Activated naive CD8-positive, alpha-beta T cell treated with anti-CD3 and anti-CD28 coated beads, Interleukin-2, amount 10 ng/mL, durations not matched to agents 7 days and 5 days (primary cell): ENCODE measurements around the gene STXBP2. TPM values are rescaled to one million over a fixed set of nuclear protein-coding genes. Genes with fewer than 3 reads are reported as not detected.

Experiments used
- ATAC-seq: fragments of 150-1000 bp; cut with Tn5 transposase; one replicate; pipeline ENCODE4 v1.10.0; 2021; ENCODE audit warnings: low read depth, moderate library complexity
- POLR2A ChIA-PET: fragments of 350-600 bp; sonication (Branson Sonifier 250); formaldehyde crosslinking; loops from one replicate; lab custom pipeline; 2021; ENCODE audit warnings: antibody characterized with exemption; lab: Charles Lee
- DNase-seq: peaks from one replicate; pipeline ENCODE4 v3.0.0; 2021
- H3K27ac Mint-ChIP-seq: one replicate; pipeline ENCODE4 v1.8.0; 2022; ENCODE audit warnings: mild to moderate bottlenecking, mixed read lengths
- H3K27me3 Mint-ChIP-seq: one replicate; pipeline ENCODE4 v1.8.0; 2022; ENCODE audit warnings: mild to moderate bottlenecking, moderate library complexity, mixed read lengths
- H3K36me3 Mint-ChIP-seq: one replicate; pipeline ENCODE4 v1.8.0; 2021; ENCODE audit warnings: mild to moderate bottlenecking, mixed read lengths
- H3K4me1 Mint-ChIP-seq: one replicate; pipeline ENCODE4 v1.8.0; 2021; ENCODE audit warnings: mixed read lengths
- H3K4me3 Mint-ChIP-seq: one replicate; pipeline ENCODE4 v1.8.0; 2022; ENCODE audit warnings: mild to moderate bottlenecking, moderate library complexity, mixed read lengths
- H3K9me3 Mint-ChIP-seq: one replicate; pipeline ENCODE4 v1.8.0; 2021; ENCODE audit warnings: mixed read lengths
- total RNA-seq, 2 experiments: library from RNA; stranded (reverse); gene quantifications; one replicate each; pipeline ENCODE4 v1.2.3, GENCODE V29; 2021

STXBP2 gene
- 100 to 1,000 TPM; 170 to 189 TPM for total RNA-seq

GRCh38 chr19:7636691-7637373, at the start of gene STXBP2:
Gene STXBP2 (plus strand): TSS chr19:7637110. CDS start chr19:7637150, 40 bp downstream.
- peak within 1 kb of the TSS; percentile 86 for H3K4me3 Mint-ChIP-seq
- POLR2A ChIA-PET = interaction anchor here (1.0 to 2.2 kb wide), 8 partner anchors 7 to 114 kb away, joined by 4 to 11 read pairs (median 6); partner anchors contain the start of genes MCOLN1, PET100 and TRAPPC5
- peak; percentile 92 for ATAC-seq

GRCh38 chr19:7589822-7590221, 47.1 kb upstream of the STXBP2 start:
- Mint-ChIP-seq H3K36me3 (no peaks in the 10 kb centered on the region), H3K27ac (no peak overlapping the region), H3K4me1 (no peaks in the 10 kb centered on the region), H3K4me3 (no peak overlapping the region), H3K27me3 (peaks cover 14% of the 10 kb centered on the region), H3K9me3 (no peaks in the 10 kb centered on the region)
- ATAC-seq (no peak), DNase-seq (no peak)
- POLR2A ChIA-PET = no interaction called here

More at GRCh38 chr19:7636691-7637373, at the start of gene STXBP2:
- H3K36me3 Mint-ChIP-seq = peaks cover 12% of the 10 kb centered on the region
- no peaks in the 10 kb centered on the region for H3K9me3 Mint-ChIP-seq
- peak within 1 kb of the TSS; percentile 93 for H3K27ac Mint-ChIP-seq
- no peaks in the 10 kb centered on the region for H3K27me3 Mint-ChIP-seq
- DNase-seq = peak; percentile 97
- peaks cover 15% of the 10 kb centered on the region for H3K4me1 Mint-ChIP-seq

- no peak overlapping the region for H3K4me3 Mint-ChIP-seq
- no peak for ATAC-seq
- POLR2A ChIA-PET = no interaction called here
- no peak overlapping the region for H3K27ac Mint-ChIP-seq
- H3K9me3 Mint-ChIP-seq = no peaks in the 10 kb centered on the region
- no peak for DNase-seq
- H3K27me3 Mint-ChIP-seq = peaks cover 19% of the 10 kb centered on the region
- H3K4me1 Mint-ChIP-seq = peaks cover 2% of the 10 kb centered on the region
- H3K36me3 Mint-ChIP-seq = no peaks in the 10 kb centered on the region
Measured at GRCh38 chr19:7590256-7590655, 46.7 kb upstream of the STXBP2 start.

DNA sequence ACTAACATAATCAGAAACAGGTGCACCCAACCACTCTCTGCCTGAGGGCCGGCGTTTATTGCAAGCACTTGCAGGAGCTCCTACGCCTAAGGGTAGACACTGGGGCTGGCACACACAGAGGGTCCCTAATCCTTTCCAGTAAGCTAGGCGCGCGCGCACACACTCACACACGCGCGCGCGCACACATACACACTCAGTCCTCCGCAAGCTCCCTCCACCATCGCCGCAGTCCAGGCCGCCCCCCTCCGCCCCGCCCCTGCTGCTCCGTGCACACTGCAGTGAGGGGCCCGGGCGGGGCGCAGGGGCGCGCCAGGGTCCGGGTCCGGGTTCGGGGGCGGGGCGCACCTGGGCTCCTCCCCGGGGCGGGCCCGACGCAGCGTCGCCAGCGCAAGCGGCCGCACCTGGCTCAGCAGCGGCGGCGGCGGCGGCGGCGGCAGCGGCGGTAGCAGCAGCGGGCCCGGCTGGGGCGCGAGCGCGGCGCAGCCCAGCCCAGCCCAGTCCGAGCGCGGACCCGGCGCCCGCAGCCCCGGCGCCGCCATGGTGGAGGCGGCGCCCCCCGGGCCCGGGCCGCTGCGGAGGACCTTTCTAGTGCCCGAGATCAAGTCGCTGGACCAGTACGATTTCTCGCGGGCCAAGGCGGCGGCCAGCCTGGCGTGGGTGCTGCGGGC, 41.3 kb upstream of the STXBP2 start, which contains the start of gene CAMSAP3:
Gene CAMSAP3, plus strand, starts transcription at position 398 of the 668 bp plus-strand sequence. Its CDS starts 140 bp downstream, at position 538.
- H3K27me3 Mint-ChIP-seq = peaks cover 43% of the 10 kb centered on the region
- POLR2A ChIA-PET = interaction anchor here (0.7 kb wide), 1 partner anchor 40 kb away, joined by 4 read pairs; no protein-coding TSS in a partner anchor

GRCh38 chr19:7596211-7596937, 40.5 kb upstream of the STXBP2 start:
- Mint-ChIP-seq H3K27me3 (peaks cover 43% of the 10 kb centered on the region), H3K36me3 (no peaks in the 10 kb centered on the region), H3K4me1 (peaks cover 3% of the 10 kb centered on the region), H3K4me3 (peak overlapping the region; percentile 63), H3K9me3 (no peaks in the 10 kb centered on the region), H3K27ac (no peak overlapping the region)
- DNase-seq (no peak), ATAC-seq (no peak)
- POLR2A ChIA-PET = interaction anchor here (0.6 kb wide), 1 partner anchor 12 kb away, joined by 4 read pairs; no protein-coding TSS in a partner anchor

More for the DNA sequence above, 41.3 kb upstream of the STXBP2 start, which contains the start of gene CAMSAP3:
- ATAC-seq (peak; percentile 81), DNase-seq (peak; percentile 75)
- Mint-ChIP-seq H3K4me1 (peaks cover 3% of the 10 kb centered on the region), H3K36me3 (no peaks in the 10 kb centered on the region), H3K4me3 (peak within 1 kb of the TSS; percentile 63), H3K27ac (no peak within 1 kb of the TSS), H3K9me3 (no peaks in the 10 kb centered on the region)

GRCh38 chr19:7597689-7598088, 39.2 kb upstream of the STXBP2 start:
- DNase-seq (no peak), ATAC-seq (no peak)
- Mint-ChIP-seq H3K4me3 (no peak overlapping the region), H3K36me3 (no peaks in the 10 kb centered on the region), H3K27ac (no peak overlapping the region), H3K4me1 (peaks cover 5% of the 10 kb centered on the region), H3K27me3 (peaks cover 46% of the 10 kb centered on the region), H3K9me3 (no peaks in the 10 kb centered on the region)
- POLR2A ChIA-PET = no interaction called here

DNA sequence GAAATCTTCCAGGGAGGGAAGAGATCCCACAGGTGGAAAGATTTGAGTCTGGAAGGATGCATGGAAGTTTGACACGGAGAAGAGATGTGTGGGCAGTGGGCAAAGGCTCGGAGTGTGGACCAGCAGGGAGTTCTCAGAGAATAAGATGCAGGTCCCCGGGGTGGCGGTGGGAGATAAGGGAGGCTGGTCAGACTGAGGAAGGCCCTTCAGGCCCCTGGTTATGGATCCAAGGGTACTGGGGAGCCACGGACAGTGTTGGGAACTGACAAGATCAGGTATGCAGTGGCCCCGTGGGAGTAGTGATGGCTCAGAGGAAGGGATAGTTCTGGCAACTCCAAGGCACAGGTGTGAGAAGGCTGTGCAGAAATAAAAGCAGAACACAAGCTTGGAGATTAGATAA, 38.7 kb upstream of the STXBP2 start:
- Mint-ChIP-seq H3K27me3 (peaks cover 45% of the 10 kb centered on the region), H3K9me3 (no peaks in the 10 kb centered on the region), H3K27ac (no peak overlapping the region), H3K4me3 (no peak overlapping the region), H3K4me1 (peaks cover 5% of the 10 kb centered on the region), H3K36me3 (no peaks in the 10 kb centered on the region)
- POLR2A ChIA-PET = no interaction called here
- DNase-seq = no peak
- ATAC-seq = no peak

DNA sequence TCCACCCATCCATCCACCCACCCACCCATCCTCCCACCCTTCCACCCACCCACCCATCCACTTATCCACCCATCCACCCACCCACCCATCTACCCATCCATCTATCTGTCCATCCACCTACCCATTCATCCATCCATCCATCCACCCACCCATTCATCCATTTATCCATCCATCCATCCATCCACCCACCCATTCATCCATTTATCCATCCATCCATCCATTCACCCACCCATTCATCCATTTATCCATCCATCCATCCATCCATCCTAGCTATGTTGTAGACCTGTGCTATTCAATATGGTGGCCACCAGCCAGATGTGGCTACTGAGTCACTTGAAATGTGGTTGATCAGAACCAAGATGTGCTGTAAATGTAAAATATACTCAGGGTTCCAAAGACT, 36.2 kb upstream of the STXBP2 start:
- no peak for ATAC-seq
- Mint-ChIP-seq H3K9me3 (no peaks in the 10 kb centered on the region), H3K27me3 (peaks cover 25% of the 10 kb centered on the region), H3K4me3 (no peak overlapping the region), H3K36me3 (no peaks in the 10 kb centered on the region), H3K4me1 (peaks cover 3% of the 10 kb centered on the region), H3K27ac (no peak overlapping the region)
- no peak for DNase-seq
- POLR2A ChIA-PET = no interaction called here

DNA sequence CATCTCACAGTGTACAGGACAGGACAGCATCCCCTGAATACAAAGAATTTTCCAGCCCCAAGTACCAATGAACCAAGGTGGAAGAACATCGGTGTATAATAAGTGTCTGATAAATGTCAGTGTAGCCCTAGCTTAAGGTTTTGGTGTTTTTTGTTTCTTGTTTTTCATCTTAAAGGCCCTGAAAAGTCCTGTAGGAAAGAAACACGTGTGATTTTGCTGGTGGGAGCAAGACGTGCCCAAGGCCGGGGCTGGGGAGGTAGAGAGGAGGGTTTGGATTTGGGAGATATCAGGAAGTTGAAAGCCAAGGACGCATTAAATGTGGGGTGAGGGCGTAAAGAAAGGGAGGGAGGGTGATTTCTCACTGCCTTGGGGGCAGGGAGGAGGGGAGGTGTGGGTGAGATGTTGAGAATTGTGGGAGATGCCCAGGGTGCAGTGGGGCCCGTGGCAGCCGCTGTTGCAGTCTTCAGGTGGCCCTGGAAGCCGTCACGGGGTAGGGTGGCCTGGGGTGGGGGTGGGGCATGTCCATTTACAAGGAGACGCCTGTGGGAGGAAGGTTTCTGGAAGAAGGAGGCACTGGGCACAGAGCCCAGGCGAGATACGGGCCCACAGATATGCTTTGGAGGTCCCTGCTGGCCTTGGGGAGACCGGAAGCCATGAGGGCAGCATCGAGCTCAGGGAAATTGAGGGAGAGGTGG, 34.5 kb upstream of the STXBP2 start:
- H3K4me1 Mint-ChIP-seq = peaks cover 3% of the 10 kb centered on the region

GRCh38 chr19:7602935-7603497, 33.9 kb upstream of the STXBP2 start:
- Mint-ChIP-seq H3K4me1 (peaks cover 3% of the 10 kb centered on the region), H3K9me3 (no peaks in the 10 kb centered on the region), H3K36me3 (no peaks in the 10 kb centered on the region), H3K27me3 (peaks cover 8% of the 10 kb centered on the region), H3K27ac (no peak overlapping the region), H3K4me3 (no peak overlapping the region)
- ATAC-seq (no peak), DNase-seq (no peak)
- POLR2A ChIA-PET = interaction anchor here (0.6 to 0.9 kb wide), 2 partner anchors 11 to 27 kb away, joined by 3 read pairs; partner anchors contain the start of gene PET100

More for the DNA sequence above, 34.5 kb upstream of the STXBP2 start:
- DNase-seq (no peak), ATAC-seq (no peak)
- Mint-ChIP-seq H3K9me3 (no peaks in the 10 kb centered on the region), H3K4me3 (no peak overlapping the region), H3K36me3 (no peaks in the 10 kb centered on the region), H3K27me3 (peaks cover 14% of the 10 kb centered on the region), H3K27ac (no peak overlapping the region)
- POLR2A ChIA-PET = interaction anchor here (0.6 to 0.9 kb wide), 2 partner anchors 28 to 48 kb away, joined by 3 read pairs; partner anchors contain the start of gene PET100

- H3K27me3 Mint-ChIP-seq = peaks cover 3% of the 10 kb centered on the region
- POLR2A ChIA-PET = no interaction called here
- H3K4me3 Mint-ChIP-seq = no peak overlapping the region
- ATAC-seq (no peak), DNase-seq (no peak)
- H3K36me3 Mint-ChIP-seq = no peaks in the 10 kb centered on the region
- no peaks in the 10 kb centered on the region for H3K9me3 Mint-ChIP-seq
- H3K27ac Mint-ChIP-seq = no peak overlapping the region
- H3K4me1 Mint-ChIP-seq = peaks cover 3% of the 10 kb centered on the region
Measured at GRCh38 chr19:7603919-7604318, 33.0 kb upstream of the STXBP2 start.

- POLR2A ChIA-PET = no interaction called here
- Mint-ChIP-seq H3K36me3 (no peaks in the 10 kb centered on the region), H3K27me3 (peaks cover 3% of the 10 kb centered on the region), H3K4me1 (peaks cover 3% of the 10 kb centered on the region), H3K4me3 (no peak overlapping the region), H3K9me3 (no peaks in the 10 kb centered on the region), H3K27ac (no peak overlapping the region)
- DNase-seq (no peak), ATAC-seq (peak; percentile 58)
Measured at GRCh38 chr19:7605490-7606222, 31.3 kb upstream of the STXBP2 start.
